Calu3 (cell line): ENCODE results near the gene ADAMTS17. TPM values are rescaled to one million over a fixed set of nuclear protein-coding genes. Genes with fewer than 3 reads are reported as not detected.

ENCODE experiments used
- BruUV-seq: library from RNA; stranded (reverse); fragments of 400-500 nt; replicated peaks from 2 replicates; lab custom pipeline; 2021; lab: Mats Ljungman, UMichigan
- CTCF ChIA-PET: fragments of 300-600 bp; sonication (Branson Sonifier 250); formaldehyde crosslinking; loops from one replicate; lab custom pipeline; 2022; ENCODE audit warnings: antibody characterized with exemption; lab: Charles Lee
- DNase-seq: peaks from one replicate; pipeline ENCODE4 v3.0.0; 2022
- H3K27ac Mint-ChIP-seq: one replicate; pipeline ENCODE4 v1.8.0; 2022; ENCODE audit warnings: mixed read lengths; ENCODE audit not compliant: unreplicated experiment
- H3K27me3 Mint-ChIP-seq: one replicate; pipeline ENCODE4 v1.8.0; 2022; ENCODE audit warnings: mixed read lengths; ENCODE audit not compliant: unreplicated experiment
- H3K36me3 Mint-ChIP-seq: one replicate; pipeline ENCODE4 v1.8.0; 2022; ENCODE audit warnings: mild to moderate bottlenecking, moderate library complexity, mixed read lengths; ENCODE audit not compliant: insufficient read depth, unreplicated experiment
- H3K4me1 Mint-ChIP-seq: one replicate; pipeline ENCODE4 v1.8.0; 2022; ENCODE audit warnings: mild to moderate bottlenecking, low read depth, mixed read lengths; ENCODE audit not compliant: unreplicated experiment
- H3K4me3 Mint-ChIP-seq: one replicate; pipeline ENCODE4 v1.8.0; 2022; ENCODE audit warnings: mild to moderate bottlenecking, low read depth, moderate library complexity, mixed read lengths; ENCODE audit not compliant: unreplicated experiment
- H3K9me3 Mint-ChIP-seq: one replicate; pipeline ENCODE4 v1.8.0; 2022; ENCODE audit warnings: low read depth, mixed read lengths; ENCODE audit not compliant: unreplicated experiment
- CTCF ChIP-seq: fragments of 200-600 bp; IDR thresholded peaks from one replicate; pipeline ENCODE4 v1.8.0; 2022; ENCODE audit warnings: antibody characterized with exemption; ENCODE audit not compliant: unreplicated experiment
- intact Hi-C: fragments of 100-400 bp; cut with micrococcal nuclease; formaldehyde crosslinking; loops from one replicate; pipeline ENCODE4 v1.10.0; 2022; ENCODE audit not compliant: unreplicated experiment
- total RNA-seq: library from RNA; stranded (reverse); gene quantifications from 2 replicates; pipeline ENCODE4 v1.2.3, GENCODE V29; 2022

Gene ADAMTS17
- total RNA-seq, 1 experiment from 2014 or later, result 3.5 TPM

GRCh38 chr15:100111125-100112060 is 230.4 kb downstream of the ADAMTS17 start:
- Mint-ChIP-seq H3K9me3 (peaks cover 20% of the 10 kb centered on the region), H3K27me3 (no peaks in the 10 kb centered on the region), H3K4me3 (no peak overlapping the region), H3K27ac (peak overlapping the region; percentile 69), H3K4me1 (peaks cover 10% of the 10 kb centered on the region), H3K36me3 (peaks cover 4% of the 10 kb centered on the region)
- no peak for TF ChIP-seq CTCF
- no TSS peak for BruUV-seq
- DNase-seq, result peak; percentile 57
- CTCF ChIA-PET, result no interaction called here
- intact Hi-C loops, result no loop called here

GRCh38 chr15:100109486-100110035 is 232.2 kb downstream of the ADAMTS17 start:
- Mint-ChIP-seq H3K36me3 (peaks cover 4% of the 10 kb centered on the region), H3K4me1 (peaks cover 10% of the 10 kb centered on the region), H3K27me3 (no peaks in the 10 kb centered on the region), H3K9me3 (peaks cover 22% of the 10 kb centered on the region), H3K27ac (no peak overlapping the region), H3K4me3 (no peak overlapping the region)
- CTCF ChIA-PET, result no interaction called here
- intact Hi-C loops, result no loop called here
- DNase-seq, result no peak
- no TSS peak for BruUV-seq
- TF ChIP-seq CTCF, result no peak

GRCh38 chr15:100108846-100109245 is 232.9 kb downstream of the ADAMTS17 start:
- H3K36me3 Mint-ChIP-seq, result peaks cover 4% of the 10 kb centered on the region
- no TSS peak for BruUV-seq
- DNase-seq, result no peak

GRCh38 chr15:100108346-100108745 is 233.4 kb downstream of the ADAMTS17 start:
- no peak for TF ChIP-seq CTCF
- no peak overlapping the region for H3K4me3 Mint-ChIP-seq
- peaks cover 10% of the 10 kb centered on the region for H3K4me1 Mint-ChIP-seq
- no TSS peak for BruUV-seq
- H3K36me3 Mint-ChIP-seq, result peaks cover 4% of the 10 kb centered on the region
- no peak overlapping the region for H3K27ac Mint-ChIP-seq
- no peak for DNase-seq
- CTCF ChIA-PET, result no interaction called here
- intact Hi-C loops, result no loop called here
- H3K9me3 Mint-ChIP-seq, result peaks cover 20% of the 10 kb centered on the region
- no peaks in the 10 kb centered on the region for H3K27me3 Mint-ChIP-seq

More at GRCh38 chr15:100108846-100109245, 232.9 kb downstream of the ADAMTS17 start:
- Mint-ChIP-seq H3K4me3 (no peak overlapping the region), H3K27me3 (no peaks in the 10 kb centered on the region), H3K9me3 (peaks cover 20% of the 10 kb centered on the region), H3K4me1 (peaks cover 10% of the 10 kb centered on the region), H3K27ac (no peak overlapping the region)
- no peak for TF ChIP-seq CTCF
- intact Hi-C loops, result no loop called here
- CTCF ChIA-PET, result no interaction called here
